Loucy (cell line): ENCODE data around the gene IL12RB2.

ENCODE experiments used
- CTCF ChIP-seq: fragments of 200-600 bp; sonication (generic); conservative IDR thresholded peaks from 2 replicates; pipeline ENCODE4 v1.5.1; 2014; ENCODE audit warnings: mild to moderate bottlenecking, antibody characterized with exemption, low read length
- EZH2phosphoT487 ChIP-seq: fragments of 200-600 bp; IDR thresholded peaks from 2 replicates; pipeline ENCODE4 v1.6.1; 2018; ENCODE audit warnings: antibody characterized with exemption, mild to moderate bottlenecking, moderate library complexity, borderline replicate concordance

- TF ChIP-seq CTCF (no peak), EZH2phosphoT487 (no peak)
These were observed 32.9 kb upstream of the IL12RB2 start for GRCh38 chr1:67274623-67275325.
